HG03064 (cell line): Measurements from ENCODE around the gene SULT1A3.
"Not testable (repeated sequence)": the region's sequence is repeated elsewhere in the genome, so short reads cannot be mapped to it uniquely, and the experiment has no call there.

Source experiments
- ATAC-seq: cut with Tn5 transposase; IDR thresholded peaks from one replicate; pipeline ENCODE4 v1.9.1; 2021; ENCODE audit warnings: low read depth; ENCODE audit not compliant: unreplicated experiment

The SULT1A3 gene

GRCh38 chr16:30199049-30199448 is at the start of gene SULT1A3:
Gene SULT1A3, plus strand, starts transcription at chr16:30199255. Its CDS starts 1,474 bp downstream, at chr16:30200729.
- ATAC-seq = not testable (repeated sequence)

GRCh38 chr16:30151091-30151490 is 48.0 kb upstream of the SULT1A3 start:
- ATAC-seq = no peak

GRCh38 chr16:30152517-30152916 is 46.5 kb upstream of the SULT1A3 start:
- ATAC-seq = no peak

- ATAC-seq = no peak
Observed at GRCh38 chr16:30155188-30155587, 43.9 kb upstream of the SULT1A3 start.

- ATAC-seq = no peak
Observed at GRCh38 chr16:30157214-30157613, 41.8 kb upstream of the SULT1A3 start.

- ATAC-seq = no peak
Observed at GRCh38 chr16:30163538-30163937, 35.5 kb upstream of the SULT1A3 start.

GRCh38 chr16:30166202-30166902 is 32.7 kb upstream of the SULT1A3 start:
- no peak for ATAC-seq

- ATAC-seq = not testable (repeated sequence)
Observed at GRCh38 chr16:30168746-30169145, 30.3 kb upstream of the SULT1A3 start.

GRCh38 chr16:30169416-30169815 is 29.6 kb upstream of the SULT1A3 start:
- ATAC-seq = not testable (repeated sequence)

GRCh38 chr16:30170145-30170544 is 28.9 kb upstream of the SULT1A3 start:
- not testable (repeated sequence) for ATAC-seq

- ATAC-seq = no peak
Observed at GRCh38 chr16:30173054-30173453, 26.0 kb upstream of the SULT1A3 start.

GRCh38 chr16:30176876-30177275 is 22.2 kb upstream of the SULT1A3 start:
- ATAC-seq = not testable (repeated sequence)

- ATAC-seq = no peak
Observed at GRCh38 chr16:30179195-30179594, 19.9 kb upstream of the SULT1A3 start.

- no peak for ATAC-seq
Observed at GRCh38 chr16:30179931-30180330, 19.1 kb upstream of the SULT1A3 start.

- no peak for ATAC-seq
Observed at GRCh38 chr16:30180741-30181140, 18.3 kb upstream of the SULT1A3 start.

- peak; percentile 38 for ATAC-seq
Observed at GRCh38 chr16:30183233-30184095, 15.6 kb upstream of the SULT1A3 start, which contains the start of gene CORO1A. Gene CORO1A, plus strand, starts transcription at chr16:30183602. Its CDS starts 1,608 bp downstream, at chr16:30185210.

GRCh38 chr16:30184096-30184890 is 14.8 kb upstream of the SULT1A3 start:
- ATAC-seq = peak; percentile 23

- ATAC-seq = no peak
Observed at GRCh38 chr16:30184891-30185682, 14.0 kb upstream of the SULT1A3 start.

GRCh38 chr16:30185683-30186421 is 13.2 kb upstream of the SULT1A3 start:
- ATAC-seq = peak; percentile 31
